ENCODE results near the gene CMTM8.

Gene CMTM8

DNA sequence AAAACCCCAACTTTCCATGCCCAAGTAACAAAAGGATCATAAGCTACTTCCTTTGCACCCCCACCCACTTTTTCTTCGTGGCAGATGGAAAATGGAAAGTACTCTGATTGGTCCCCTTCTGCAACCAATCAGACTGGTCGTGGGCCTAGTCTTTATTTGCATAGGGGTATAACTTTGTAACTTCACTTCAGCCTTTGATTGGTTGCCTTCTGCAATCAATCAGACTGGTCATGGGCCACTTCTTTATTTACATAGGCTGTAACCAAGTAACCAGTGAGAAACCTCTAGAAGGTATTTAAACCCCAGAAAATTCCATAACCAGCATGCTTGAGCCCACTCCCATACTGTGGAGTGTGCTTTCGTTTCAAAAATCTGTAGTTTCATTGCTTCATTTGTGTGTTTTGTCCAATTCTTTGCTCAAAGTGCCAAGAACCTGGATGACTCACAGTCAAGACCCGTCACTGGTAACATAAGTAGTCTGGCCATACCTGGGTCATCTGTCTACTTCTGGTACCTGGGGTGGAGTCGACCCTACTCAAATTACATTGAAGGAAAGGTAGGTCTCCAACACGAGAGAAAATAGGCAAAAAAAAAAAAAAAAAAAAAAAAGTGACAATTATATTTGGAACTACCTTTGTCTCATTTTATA is 41.9 kb downstream of the CMTM8 start:
- DNase-seq (ENCODE audit: low spot score): no peak

DNA sequence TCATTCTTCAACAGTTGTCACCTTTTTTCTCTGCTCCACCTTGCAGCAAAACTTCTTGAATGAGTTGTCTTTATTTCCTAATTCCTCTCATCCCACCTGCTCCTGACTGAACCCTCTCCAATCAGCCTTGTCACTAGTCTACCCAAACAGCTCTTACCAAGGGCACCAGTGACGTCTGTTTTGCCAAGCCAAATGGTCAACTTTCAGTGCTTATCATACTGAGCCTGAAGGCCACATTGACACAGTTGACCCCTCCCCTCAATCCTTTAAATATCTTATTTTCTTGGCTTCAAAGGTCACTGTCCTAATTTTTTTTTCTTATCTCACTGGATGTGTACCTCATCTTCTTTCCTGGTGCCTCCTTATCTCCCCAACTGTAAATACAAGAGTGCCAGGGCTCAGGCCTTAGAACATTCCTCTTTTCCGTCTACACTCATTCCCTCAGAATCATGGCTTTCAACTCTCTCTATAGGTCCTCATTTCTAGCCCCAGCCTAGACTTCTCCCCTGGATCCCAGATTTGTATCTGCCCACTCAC is 43.2 kb downstream of the CMTM8 start:
- DNase-seq (ENCODE audit: low spot score): no peak

DNA sequence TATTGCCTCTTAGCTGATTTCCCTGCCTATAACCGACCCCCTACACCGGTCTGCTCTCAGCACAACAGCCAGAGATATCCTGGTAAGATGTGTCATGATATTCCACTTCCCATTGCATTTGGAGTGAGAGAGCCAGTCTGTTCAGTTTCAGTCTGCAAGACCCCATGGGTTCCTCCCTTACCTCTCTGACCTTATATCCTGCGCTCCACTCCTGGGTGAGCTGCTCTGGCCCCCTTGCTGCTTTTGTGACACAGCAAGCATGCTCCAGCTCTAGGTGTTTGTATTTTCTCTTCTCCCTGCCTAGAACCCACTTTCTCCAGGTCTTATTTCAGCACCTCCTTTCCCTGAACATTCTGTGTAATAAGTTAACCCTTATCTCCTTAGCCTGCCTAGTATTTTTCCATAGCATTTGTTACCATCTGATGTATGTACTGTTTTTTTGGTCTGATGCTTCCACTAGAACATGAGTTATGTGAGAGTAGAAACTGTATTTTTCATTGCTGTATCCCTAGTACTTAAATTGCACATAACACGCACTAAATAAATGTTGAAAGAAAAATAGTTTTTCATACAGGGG is 44.2 kb downstream of the CMTM8 start:
- no peak for DNase-seq (ENCODE audit: low spot score)

DNA sequence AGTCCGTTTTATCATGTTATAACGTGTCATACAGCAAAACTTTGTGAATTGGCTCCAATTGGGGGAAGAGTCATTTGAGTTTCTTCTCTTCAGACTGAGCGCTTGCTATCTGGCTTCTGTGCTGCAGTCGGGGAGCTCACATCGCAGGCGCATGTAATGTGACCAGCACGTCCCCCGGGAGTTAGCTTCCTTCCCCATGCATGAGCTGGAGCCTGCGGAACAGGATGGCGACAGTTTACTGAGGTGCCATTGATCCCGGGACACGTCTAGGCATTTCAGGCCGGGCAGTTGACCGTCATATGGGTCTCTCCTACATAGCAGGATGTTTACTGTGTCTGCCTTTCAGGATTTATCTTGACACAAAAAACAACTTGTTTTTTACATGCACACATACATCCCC is 44.8 kb downstream of the CMTM8 start:
- DNase-seq (ENCODE audit: low spot score): no peak

DNA sequence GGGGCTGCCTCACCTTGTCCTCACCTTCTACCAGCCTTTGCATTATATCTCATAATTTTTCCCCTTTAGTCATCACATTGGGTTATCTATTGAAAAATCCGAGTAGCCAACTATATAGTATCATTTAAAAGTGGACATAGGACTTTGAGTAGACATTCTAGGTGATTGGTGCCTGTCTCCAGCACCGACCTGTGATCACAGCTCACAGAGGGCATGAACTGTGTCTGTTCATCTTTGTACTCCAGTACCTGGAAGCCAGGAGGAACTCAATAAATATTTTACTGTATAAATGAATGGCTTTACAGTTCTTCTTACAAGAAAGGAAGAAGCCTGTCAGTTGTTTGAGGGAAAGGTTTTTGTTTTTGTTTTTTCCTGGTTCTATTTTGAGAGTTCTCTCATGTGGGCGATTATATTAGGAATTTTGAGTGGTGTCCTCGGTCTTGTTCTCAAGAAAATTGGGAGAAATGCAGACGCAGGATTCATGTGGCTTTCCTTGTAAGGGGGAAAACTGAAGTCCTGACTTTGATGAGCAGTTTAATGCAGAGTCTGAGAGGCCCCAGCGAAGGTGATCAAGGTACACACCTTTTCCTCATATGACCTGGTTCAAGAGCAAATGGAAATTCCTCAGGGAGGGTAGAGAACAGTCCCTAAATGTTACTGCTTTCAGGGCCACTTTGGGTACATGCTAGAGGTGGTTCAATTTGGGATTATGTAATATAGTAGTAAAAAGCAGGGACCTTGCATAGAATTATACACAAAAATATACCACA is 46.1 kb downstream of the CMTM8 start:
- no peak for DNase-seq (ENCODE audit: low spot score)

DNA sequence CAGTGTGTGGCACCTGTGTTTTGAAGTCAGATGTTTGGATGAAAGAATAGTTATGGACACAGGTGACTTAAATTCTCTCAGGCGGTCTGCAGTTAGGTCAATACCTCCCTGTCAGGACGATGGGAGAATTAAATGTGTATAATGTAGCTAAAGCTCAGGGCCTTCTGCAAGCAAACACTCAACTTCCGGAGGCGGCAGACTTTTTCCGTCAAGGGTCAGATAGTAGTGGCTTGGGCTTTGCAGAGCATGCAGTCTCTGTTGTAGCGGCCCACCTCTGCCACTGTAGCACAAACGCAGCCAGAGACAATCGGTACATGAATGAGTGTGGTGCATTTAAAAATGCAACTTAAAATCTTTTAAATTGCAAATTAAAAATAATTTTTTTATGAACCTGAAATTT is 47.4 kb downstream of the CMTM8 start:
- DNase-seq (ENCODE audit: low spot score): no peak

DNA sequence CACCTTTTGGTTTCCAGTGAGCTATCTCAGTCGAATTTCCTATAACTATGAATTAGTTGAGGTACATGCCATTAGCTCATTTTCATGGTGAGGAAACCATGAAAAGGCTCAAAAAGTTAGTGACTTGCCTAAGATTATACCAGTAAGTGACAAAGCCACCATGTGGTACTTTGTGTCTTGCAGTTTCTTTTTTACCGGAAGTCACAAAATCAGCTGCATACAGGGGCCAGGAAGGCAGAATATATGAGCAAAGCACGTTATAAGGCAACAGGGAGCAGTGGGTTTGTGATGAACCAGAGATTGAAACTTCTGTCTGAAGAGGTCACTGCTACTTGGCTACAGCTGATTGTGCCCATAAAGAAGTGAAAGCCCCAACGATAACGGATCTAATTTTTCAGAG is 50.3 kb downstream of the CMTM8 start:
- no peak for DNase-seq (ENCODE audit: low spot score)

DNA sequence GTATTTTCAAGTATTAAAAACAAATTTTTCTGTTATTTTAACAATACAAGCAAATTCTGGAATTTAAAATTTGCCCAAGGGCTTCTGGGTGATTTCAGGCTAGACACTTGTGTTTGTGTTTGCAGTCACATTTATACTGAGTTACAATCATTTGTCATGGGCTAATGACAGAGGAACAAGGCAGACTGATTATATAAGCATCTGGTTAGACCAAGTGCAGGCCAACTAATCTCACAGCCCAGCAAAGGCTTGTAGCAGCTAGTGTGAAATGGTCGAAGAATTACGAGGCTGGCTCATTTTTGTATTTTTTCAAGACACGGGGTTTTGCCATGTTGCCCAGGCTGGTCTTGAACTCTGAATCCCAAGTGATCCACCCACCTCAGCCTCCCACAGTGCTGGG is 52.1 kb downstream of the CMTM8 start:
- no peak for DNase-seq (ENCODE audit: low spot score)

DNA sequence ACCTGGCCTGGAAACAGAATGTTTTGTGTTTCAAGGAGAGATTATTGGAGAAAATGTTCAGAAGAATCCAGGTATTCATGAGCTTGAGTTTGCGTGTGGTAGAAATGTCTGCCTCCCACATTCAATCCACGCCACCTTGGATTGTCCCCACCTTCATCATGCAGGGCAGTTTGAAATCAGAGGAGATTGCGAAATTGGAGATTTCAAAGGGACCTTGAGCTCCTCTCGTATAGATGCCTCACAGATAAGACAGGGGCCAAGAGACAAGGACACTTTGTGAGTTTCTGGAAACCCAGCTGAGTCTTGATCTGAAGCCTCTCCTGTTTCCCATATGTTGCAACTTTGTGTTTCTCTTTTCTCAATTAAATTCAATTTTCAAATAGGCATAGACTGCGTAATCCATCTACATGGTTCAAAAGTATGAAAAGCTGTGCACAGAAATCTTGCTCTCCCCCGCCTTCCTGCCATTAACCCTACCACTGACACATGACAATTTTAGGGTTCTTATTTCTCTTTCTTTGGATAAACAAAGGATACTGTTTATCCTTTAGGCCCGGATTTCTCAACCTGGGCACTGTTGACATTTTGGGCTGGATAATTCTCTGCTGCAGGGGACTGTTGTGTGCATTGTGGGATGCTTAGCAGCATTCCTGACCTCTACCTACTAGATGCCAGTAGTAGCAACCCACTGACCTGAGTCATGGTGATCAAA is 53.8 kb downstream of the CMTM8 start:
- DNase-seq (ENCODE audit: low spot score): no peak

DNA sequence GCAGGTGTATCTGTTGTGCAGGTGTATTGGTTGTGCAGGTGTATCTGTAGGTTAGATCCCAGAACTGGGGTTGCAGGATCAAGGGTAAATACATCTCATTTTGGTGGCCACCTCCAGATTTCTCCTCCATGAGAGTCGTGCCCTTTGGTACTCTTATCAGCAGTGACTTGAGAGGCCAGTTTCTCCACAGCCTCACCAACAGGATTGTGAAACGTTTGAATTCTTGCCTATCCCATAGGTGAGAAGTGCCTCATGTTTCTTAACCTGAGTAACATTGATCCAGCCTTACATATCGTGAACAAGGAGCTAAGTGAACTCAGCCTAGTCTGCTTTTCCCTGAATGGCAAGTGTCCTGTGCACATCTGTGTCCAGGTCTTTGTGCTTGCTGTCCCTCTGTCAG is 55.4 kb downstream of the CMTM8 start:
- DNase-seq (ENCODE audit: low spot score): no peak

DNA sequence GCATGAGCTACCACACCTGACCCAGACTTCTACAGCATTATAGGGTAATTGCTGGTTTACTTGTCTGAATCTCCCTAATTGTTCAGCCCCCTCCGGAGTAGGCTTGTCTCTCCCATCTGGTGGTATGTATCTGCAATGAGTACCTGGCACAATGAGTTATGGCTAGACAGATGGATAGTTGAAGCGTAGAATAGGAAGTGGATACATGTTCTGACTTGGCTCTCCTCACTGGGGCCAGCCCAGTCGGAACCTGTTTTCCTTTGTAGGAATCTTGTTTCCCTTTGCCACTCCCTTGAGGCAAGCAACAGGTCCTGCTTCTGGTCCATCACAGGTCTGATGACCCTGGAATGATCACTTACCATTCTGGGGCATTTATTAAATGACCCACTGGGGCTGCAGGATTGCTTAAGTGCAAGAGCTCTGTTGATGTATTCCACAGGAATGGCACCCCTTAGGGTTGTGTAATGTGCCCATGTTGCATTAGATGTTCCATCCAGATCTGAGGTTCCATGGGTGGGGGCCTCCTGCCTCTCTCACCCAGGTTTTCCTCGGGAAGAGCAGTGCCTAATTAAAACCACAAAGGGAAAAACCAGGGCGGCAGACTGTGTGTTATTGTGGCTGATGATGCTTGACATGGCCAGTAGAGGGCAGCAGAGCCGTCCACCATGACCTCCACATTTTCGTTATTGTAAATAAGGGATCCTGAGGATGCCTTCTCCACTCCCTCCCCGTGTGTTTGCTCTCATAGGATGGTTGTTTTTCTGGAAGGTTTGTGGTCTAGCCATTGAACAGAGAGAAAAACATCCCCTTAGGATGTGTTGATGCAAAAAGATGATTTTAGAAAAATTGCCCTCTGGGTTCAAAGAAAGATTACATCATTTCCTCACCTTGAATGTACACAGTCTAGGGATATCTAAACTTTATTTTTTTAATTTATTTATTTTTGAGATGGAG is 58.0 kb downstream of the CMTM8 start:
- DNase-seq (ENCODE audit: low spot score): peak; percentile 85

DNA sequence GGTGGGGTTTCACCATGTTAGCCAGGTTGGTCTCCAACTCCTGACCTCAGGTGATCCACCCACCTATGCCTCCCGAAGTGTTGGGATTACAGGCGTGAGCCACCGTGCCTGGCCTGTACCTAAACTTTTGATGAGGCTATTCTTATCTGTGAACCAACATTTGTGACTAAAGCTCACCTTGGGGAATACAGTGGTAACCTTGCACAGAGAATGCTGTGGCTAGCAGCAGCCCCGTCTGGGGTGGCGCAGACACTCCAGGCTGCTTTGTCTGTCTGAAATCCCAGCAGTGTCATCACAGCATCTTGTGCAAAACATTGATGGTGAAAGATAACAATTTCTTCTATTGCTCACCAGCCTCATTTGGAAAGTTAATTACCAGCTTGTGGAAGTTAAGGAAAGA is 58.9 kb downstream of the CMTM8 start:
- DNase-seq (ENCODE audit: low spot score): no peak

DNA sequence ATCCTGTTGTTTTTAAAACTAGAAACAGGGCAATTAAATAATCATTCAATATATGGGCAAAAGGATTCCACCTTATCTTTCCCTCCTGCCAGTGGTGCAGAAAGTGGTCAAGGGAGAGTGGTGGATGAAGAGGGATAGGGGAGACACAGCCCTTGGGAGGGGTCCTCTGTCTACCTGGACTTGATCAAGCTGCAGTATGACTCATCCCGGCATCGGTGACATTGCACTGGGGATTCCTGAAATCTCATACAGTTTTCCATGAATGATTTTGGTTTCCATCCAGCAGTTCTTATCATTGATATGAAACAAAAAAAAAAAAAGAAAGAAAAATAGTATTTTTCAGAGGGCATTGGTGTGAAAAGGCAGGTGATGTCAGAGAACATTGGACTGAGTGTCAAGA is 62.9 kb downstream of the CMTM8 start:
- DNase-seq (ENCODE audit: low spot score): no peak

DNA sequence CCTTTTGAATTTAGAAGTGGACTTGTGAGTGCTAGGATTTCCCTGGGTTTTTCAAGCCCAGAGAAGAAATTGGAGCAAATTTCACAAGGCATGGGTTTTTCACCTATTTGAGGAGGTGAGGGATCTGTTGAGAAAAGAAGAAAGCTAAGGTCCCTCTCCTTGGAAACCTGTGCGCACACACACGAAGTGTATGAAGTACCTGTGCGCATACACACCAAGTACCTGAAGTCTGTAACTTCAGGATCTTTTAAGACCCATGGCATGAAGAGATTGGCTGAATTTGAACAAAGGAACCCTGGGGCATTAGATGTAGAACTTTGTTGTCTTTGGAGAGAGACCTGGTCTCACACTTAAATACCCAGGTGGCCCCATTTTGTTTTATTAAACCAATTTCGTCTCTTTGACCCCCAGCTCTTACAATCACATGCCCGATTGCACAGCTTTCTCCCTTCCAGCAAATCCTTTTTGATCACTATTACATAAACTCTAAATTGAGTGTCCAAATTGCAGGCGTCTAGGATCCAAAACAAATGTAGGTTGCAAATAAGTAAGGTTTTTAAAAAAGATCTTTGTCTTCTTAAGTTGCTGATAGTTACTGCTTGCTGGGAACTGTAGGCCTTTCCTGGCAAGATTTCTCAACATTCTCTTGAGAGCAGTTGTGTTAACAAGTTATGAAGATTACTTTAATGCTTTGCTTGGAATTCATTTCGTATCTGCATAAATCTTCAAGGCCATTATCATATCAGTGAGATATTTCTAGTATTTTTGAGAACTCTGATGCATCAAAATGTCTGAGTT is 64.3 kb downstream of the CMTM8 start:
- no peak for DNase-seq (ENCODE audit: low spot score)

DNA sequence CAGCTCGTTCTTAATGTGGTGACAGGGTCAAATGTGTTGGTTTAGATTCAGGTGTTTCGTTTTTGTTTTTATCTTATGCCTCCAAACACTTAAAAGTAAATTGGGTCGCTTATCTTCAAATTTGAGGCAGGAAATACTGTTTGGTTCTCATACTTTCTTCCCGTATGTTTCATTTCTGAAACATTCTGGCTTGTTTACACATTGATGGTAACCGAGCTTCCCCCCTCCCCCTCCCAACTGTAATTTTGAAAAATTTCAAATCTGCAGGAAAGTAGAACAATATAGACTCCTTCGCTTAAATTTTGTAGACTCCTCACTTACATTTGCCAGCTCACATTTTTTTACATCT is 64.9 kb downstream of the CMTM8 start:
- DNase-seq (ENCODE audit: low spot score): no peak

DNA sequence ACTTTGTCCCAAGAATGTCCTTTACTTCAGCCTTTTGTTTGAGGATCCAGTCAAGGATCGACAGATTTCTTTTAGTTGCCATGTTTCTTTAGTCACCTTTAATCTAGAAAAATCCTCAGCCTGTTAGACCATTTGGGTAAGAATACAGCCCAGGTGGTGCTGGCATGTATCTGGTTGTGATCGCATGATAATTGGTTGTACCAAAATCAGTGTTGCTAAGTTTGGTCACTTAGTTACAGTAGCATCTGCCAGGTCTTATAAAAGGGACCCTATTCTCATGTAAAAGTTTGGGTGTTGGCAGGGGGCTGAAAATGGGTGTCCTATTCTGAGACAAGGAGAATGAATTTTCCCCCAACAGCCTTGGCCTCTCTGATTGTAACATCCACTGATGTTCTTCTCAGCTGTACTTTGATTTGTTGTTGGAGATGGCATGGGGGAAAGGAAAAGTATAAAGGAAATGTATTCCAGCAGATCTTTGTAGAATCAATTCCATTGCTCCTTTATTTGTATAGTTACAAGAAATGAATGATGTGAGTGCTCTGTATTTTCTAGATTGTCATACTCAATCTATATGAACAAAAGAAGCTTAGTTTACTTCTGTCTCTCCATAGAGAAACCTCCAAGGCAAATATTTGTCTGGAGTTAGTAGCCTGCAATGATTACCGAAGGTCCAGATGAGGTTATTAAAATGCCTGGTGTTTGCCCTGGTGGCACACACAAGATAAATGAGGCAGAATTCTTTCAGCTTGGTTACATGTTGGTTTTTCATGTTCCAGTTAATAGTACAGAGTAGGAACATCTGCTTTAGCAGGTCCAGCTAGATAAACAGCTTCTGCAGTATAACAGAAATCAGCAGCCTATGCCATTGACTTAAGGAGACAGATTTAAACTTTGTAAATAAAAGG is 65.7 kb downstream of the CMTM8 start:
- no peak for DNase-seq (ENCODE audit: low spot score)

DNA sequence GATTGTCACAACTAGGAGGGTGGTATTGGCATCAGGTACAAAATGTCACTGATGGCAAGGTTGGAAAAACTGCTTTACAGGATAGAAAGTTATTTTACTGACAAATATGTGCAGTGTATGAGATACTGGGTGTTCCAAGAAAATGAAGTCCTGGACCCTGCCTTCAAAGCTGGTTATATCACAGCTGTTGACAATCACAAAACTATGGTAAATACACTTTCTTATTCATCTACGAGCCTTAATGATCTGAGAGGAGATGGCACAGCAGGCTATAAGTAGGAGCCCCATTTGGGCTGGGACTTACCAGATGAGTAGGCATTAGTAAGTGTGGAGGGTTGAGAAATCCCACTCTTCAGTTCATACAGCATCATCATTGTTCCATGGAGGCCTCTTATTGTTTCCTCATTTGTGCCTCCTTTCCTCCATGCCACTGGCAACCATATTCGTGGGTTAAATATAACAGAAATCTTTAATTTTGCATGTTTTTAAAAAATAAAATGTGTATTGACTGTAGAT is 66.9 kb downstream of the CMTM8 start:
- DNase-seq (ENCODE audit: low spot score): no peak

DNA sequence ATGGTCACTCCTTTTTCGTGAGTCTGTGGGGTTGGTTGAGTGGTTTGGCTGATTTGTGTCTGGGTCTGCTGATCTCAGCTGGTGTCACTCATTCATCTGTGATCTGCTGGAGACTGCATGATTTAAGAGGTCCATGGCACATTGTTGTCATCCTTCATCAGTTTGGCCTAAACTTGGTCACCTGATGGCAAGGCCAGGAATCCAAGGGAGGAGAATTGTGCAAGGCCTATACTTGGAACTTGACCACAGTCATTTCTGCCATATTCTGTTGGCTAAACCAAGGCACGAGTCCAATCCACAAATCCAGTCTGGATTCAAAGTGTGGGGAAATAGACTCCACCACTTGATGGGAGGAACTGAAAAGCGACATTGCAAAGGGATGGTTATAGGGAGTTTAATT is 67.6 kb downstream of the CMTM8 start:
- DNase-seq (ENCODE audit: low spot score): no peak

DNA sequence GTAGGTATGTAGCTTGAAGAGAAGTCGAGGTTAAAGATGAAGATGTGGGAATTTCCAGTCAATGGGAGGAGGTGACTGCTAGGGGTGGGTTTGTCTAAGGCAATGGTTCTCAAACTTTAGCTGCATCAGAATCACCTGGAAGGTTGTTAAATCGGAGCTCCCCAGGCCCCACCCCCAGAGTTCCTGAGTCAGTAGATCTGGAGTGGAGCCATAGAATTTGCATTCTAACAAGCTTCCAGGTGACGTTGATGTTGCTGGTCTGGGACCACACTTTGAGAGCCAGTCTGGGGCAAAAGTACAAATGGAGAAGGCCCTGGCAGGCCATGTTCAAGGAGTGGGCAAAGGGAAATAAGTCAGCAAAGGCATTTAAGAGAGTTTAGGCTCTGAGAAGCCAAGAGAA is 69.1 kb downstream of the CMTM8 start:
- DNase-seq (ENCODE audit: low spot score): no peak

DNA sequence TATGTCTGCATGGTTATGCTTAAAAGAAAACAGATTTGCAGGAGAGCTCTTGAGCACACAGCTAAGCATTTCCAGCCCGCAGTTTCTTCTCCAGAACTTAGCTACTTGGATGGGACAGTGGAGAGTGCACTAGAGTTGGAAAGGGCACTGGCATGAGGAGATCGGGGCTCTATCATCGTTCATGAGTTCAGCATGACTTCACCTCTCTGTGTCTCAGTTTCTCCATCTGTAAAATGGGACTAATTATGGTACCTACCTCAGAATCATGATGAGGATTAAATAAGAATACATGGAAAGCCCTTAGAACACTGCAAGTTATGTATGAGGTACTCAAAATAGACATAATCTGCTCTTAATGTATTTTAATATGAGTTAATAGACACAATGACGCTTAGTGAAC is 69.9 kb downstream of the CMTM8 start:
- DNase-seq (ENCODE audit: low spot score): no peak
